Mesenchymal stem cell (in vitro differentiated cells and primary cell): ENCODE data around the gene THSD8.
A peak's percentile ranks its signal among the peaks of the same experiment; 100 is the strongest.
"Not testable (repeated sequence)": the region's sequence is repeated elsewhere in the genome, so short reads cannot be mapped to it uniquely, and the experiment has no call there.

Source experiments
- DNase-seq: peaks from one replicate; pipeline ENCODE4 v3.0.0-alpha.2; 2013
- H2AFZ ChIP-seq: one replicate; pipeline ENCODE4 v1.6.1; 2013; ENCODE audit warnings: low read depth, mild to moderate bottlenecking, control low read depth, inconsistent platforms, low read length, moderate library complexity
- H2AK5ac ChIP-seq: 2 replicates; pipeline ENCODE4 v1.6.1; 2013; ENCODE audit warnings: low read length, moderate library complexity, mild to moderate bottlenecking, inconsistent platforms; ENCODE audit not compliant: severe bottlenecking
- H2BK120ac ChIP-seq: one replicate; pipeline ENCODE4 v1.6.1; 2013; ENCODE audit warnings: low read depth, mild to moderate bottlenecking, inconsistent platforms, low read length, moderate library complexity
- H2BK12ac ChIP-seq, 2 experiments: one replicate each; pipeline ENCODE4 v1.6.1; 2013; ENCODE audit warnings: inconsistent platforms in 2 of 2, low read length in 2 of 2, mild to moderate bottlenecking in 2 of 2, moderate library complexity in 2 of 2, control low read depth in 1 of 2
- H2BK15ac ChIP-seq: one replicate; pipeline ENCODE4 v1.6.1; 2013; ENCODE audit warnings: mild to moderate bottlenecking, low read depth, inconsistent platforms; ENCODE audit not compliant: poor library complexity, severe bottlenecking
- H2BK5ac ChIP-seq: 2 replicates; pipeline ENCODE4 v1.6.1; 2013; ENCODE audit warnings: low read depth, mild to moderate bottlenecking, low read length, control low read depth, inconsistent platforms; ENCODE audit not compliant: poor library complexity, severe bottlenecking
- H3K14ac ChIP-seq, 2 experiments: one replicate each; pipeline ENCODE4 v1.6.1; 2013; ENCODE audit warnings: inconsistent platforms in 2 of 2, low read length in 2 of 2, control low read depth in 1 of 2, mild to moderate bottlenecking in 1 of 2, moderate library complexity in 1 of 2
- H3K18ac ChIP-seq, 2 experiments: one replicate each; pipeline ENCODE4 v1.6.1; 2013; ENCODE audit warnings: inconsistent platforms in 2 of 2, low read length in 2 of 2, control low read depth in 1 of 2, low read depth in 1 of 2, mild to moderate bottlenecking in 1 of 2
- H3K23ac ChIP-seq, 2 experiments: one replicate each; pipeline ENCODE4 v1.6.1; 2013; ENCODE audit warnings: inconsistent platforms in 2 of 2, low read length in 2 of 2, mild to moderate bottlenecking in 2 of 2, moderate library complexity in 2 of 2, control low read depth in 1 of 2
- H3K27ac ChIP-seq: 2 replicates; pipeline ENCODE4 v1.5.1; 2013; ENCODE audit warnings: mild to moderate bottlenecking, moderate library complexity, low read length, control low read depth, inconsistent platforms; ENCODE audit not compliant: poor library complexity, severe bottlenecking
- H3K27me3 ChIP-seq, 2 experiments: 2 replicates each; pipeline versions ENCODE4 v1.6.1 to v1.7.0; 2013; ENCODE audit warnings: low read length in 2 of 2, mild to moderate bottlenecking in 2 of 2, moderate library complexity in 2 of 2, control low read depth in 1 of 2, inconsistent platforms in 1 of 2; ENCODE audit not compliant: control insufficient read depth in 1 of 2, insufficient read depth in 1 of 2
- H3K36me3 ChIP-seq, 2 experiments: 2 replicates each; pipeline versions ENCODE4 v1.6.1 to v1.7.0; 2013; ENCODE audit warnings: low read length in 2 of 2, control low read depth in 1 of 2, inconsistent platforms in 1 of 2, low read depth in 1 of 2, mild to moderate bottlenecking in 1 of 2; ENCODE audit not compliant: insufficient read depth in 2 of 2, control insufficient read depth in 1 of 2
- H3K4ac ChIP-seq, 2 experiments: one replicate each; pipeline ENCODE4 v1.6.1; 2013; ENCODE audit warnings: inconsistent platforms in 2 of 2, low read length in 2 of 2, mild to moderate bottlenecking in 2 of 2, moderate library complexity in 2 of 2, control low read depth in 1 of 2, low read depth in 1 of 2
- H3K4me1 ChIP-seq: 2 replicates; pipeline ENCODE4 v1.6.1; 2013; ENCODE audit warnings: low read depth, low read length, control low read depth; ENCODE audit not compliant: control insufficient read depth, insufficient read depth
- H3K4me2 ChIP-seq: 2 replicates; pipeline ENCODE4 v1.6.1; 2013; ENCODE audit warnings: low read length, mild to moderate bottlenecking, inconsistent platforms; ENCODE audit not compliant: poor library complexity, severe bottlenecking
- H3K4me3 ChIP-seq, 2 experiments: 2 replicates each; pipeline versions ENCODE4 v1.5.1 to v1.7.0; 2013; ENCODE audit warnings: low read length in 2 of 2, mild to moderate bottlenecking in 2 of 2, control low read depth in 1 of 2, low read depth in 1 of 2; ENCODE audit not compliant: insufficient read depth in 1 of 2
- H3K79me1 ChIP-seq: replicated peaks from 2 replicates; pipeline ENCODE4 v1.6.1; 2013; ENCODE audit warnings: mild to moderate bottlenecking, control low read depth, low read length, inconsistent platforms; ENCODE audit not compliant: poor library complexity, severe bottlenecking
- H3K9ac ChIP-seq: 2 replicates; pipeline ENCODE4 v1.7.0; 2013; ENCODE audit warnings: mild to moderate bottlenecking, low read length, moderate library complexity
- H3K9me3 ChIP-seq: 2 replicates; pipeline ENCODE4 v1.7.0; 2013; ENCODE audit warnings: mild to moderate bottlenecking, low read length; ENCODE audit not compliant: control insufficient read depth
- H4K8ac ChIP-seq: one replicate; pipeline ENCODE4 v1.6.1; 2013; ENCODE audit warnings: inconsistent platforms, mild to moderate bottlenecking, low read length, moderate library complexity
- H4K91ac ChIP-seq: one replicate; pipeline ENCODE4 v1.6.1; 2013; ENCODE audit warnings: mild to moderate bottlenecking, low read length, inconsistent platforms
- WGBS: methylation state at CpG from one replicate; pipeline ENCODE4 v1.1.7; 2013; ENCODE audit warnings: mixed read lengths; 5-methylcytosine and 5-hydroxymethylcytosine counted together

THSD8 gene

DNA sequence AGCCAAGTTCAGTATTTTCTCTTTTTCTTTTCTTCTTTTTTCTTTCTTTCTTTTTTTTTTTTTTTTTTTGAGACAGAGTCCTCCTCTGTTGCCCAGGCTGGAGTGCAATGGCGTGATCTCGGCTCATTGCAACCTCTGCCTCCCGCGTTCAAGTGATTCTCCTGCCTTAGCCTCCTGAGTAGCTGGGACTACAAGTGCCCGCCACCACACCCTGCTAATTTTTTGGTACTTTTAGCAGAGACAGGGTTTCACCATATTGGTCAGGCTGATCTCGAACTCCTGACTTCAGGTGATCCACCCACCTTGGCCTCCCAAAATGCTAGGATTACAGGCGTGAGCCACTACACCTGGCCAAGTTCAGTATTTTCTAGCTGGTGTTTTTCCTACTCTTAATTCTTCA, 4.3 kb upstream of the THSD8 start:
- H2BK12ac ChIP-seq, H3K27ac ChIP-seq, H3K9ac ChIP-seq, H3K27me3 ChIP-seq, H2BK15ac ChIP-seq, H4K91ac ChIP-seq, H3K4me3 ChIP-seq, H3K18ac ChIP-seq, H2AK5ac ChIP-seq, H4K8ac ChIP-seq, H3K9me3 ChIP-seq, H3K23ac ChIP-seq, H3K4ac ChIP-seq, H2BK5ac ChIP-seq, H3K4me2 ChIP-seq, H3K14ac ChIP-seq, H2BK120ac ChIP-seq, H2AFZ ChIP-seq, DNase-seq: not testable (repeated sequence)
- Histone ChIP-seq H3K36me3 (peaks cover 14 to 23% of the 10 kb centered on the region in 2 experiments), H3K4me1 (peaks cover 36% of the 10 kb centered on the region), H3K79me1 (peaks cover 19% of the 10 kb centered on the region)
- WGBS, result over 99% methylated on average over 7 of the region's 7 CpGs

DNA sequence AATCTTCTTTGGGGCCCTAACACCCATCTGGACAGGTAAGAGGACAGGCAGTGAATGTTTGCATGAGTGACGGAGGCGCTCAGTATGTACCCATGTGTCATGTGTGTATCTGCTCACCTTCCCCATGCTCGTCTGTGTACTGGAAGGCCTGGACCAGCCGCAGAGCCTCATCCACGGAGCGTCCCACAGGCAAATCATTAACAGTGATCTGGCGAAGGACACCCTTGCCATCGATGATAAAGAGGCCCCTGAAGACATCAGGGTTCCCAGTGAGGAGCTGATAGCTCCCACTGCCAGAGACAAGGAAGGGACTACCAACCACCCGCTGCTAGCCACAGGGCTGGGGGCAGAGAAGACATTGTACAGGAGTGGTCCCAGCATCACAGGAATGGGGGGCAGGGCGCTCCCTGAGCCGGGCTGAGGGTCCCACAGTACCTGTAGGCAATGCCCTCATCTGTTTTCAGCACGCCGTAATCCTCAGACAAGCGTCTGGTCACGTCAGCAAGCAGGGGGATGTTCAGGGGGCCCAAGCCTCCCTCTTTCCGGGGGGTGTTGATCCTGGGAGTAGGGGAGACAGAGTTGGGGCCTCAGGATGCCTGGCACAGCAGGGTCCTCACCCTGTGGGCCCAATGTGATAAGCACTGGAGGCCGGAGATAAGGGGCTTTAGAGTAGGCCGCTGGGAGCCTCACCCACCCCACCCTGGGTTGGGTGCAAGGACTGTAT, 2.0 kb upstream of the THSD8 start:
- no peak overlapping the region for H2BK15ac ChIP-seq
- H3K14ac ChIP-seq, result no peak overlapping the region
- H3K9ac ChIP-seq, result no peak overlapping the region
- no peak overlapping the region for H2AK5ac ChIP-seq
- no peak overlapping the region for H2BK5ac ChIP-seq
- H3K4me3 ChIP-seq, result peak overlapping the region in 1 of 2 experiments; percentile 89
- no peaks in the 10 kb centered on the region for H3K9me3 ChIP-seq
- H4K91ac ChIP-seq, result no peak overlapping the region
- H2AFZ ChIP-seq, result no peak overlapping the region
- H3K23ac ChIP-seq, result peak overlapping the region in 1 of 2 experiments; percentile 89
- H3K4ac ChIP-seq, result no peak overlapping the region
- no peak overlapping the region for H3K27ac ChIP-seq
- H3K36me3 ChIP-seq, result peaks cover 14 to 23% of the 10 kb centered on the region in 2 experiments
- peaks cover 29% of the 10 kb centered on the region for H3K4me1 ChIP-seq
- H3K18ac ChIP-seq, result no peak overlapping the region
- no peak overlapping the region for H2BK120ac ChIP-seq
- H4K8ac ChIP-seq, result no peak overlapping the region
- no peak for DNase-seq
- WGBS, result 96% methylated on average over 18 of the region's 18 CpGs
- H2BK12ac ChIP-seq, result no peak overlapping the region
- H3K4me2 ChIP-seq, result no peak overlapping the region
- H3K79me1 ChIP-seq, result peaks cover 19% of the 10 kb centered on the region
- H3K27me3 ChIP-seq, result no peaks in the 10 kb centered on the region

DNA sequence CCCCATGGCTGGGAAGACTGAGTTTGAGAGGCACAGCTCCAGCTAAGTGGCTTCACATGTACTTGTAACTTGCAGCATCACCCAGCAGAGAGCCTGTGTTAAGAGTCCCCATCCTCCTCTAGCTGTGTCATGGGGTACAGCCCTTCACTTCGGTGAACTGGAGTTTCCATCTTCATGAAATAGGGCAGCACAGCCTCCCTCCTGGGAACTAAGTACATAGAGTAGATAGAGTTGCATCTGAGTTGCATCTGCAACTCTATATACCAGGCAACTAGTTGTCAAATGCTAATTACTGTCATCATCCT, 1.5 kb upstream of the THSD8 start:
- Histone ChIP-seq H3K4ac (no peak overlapping the region), H2BK5ac (no peak overlapping the region), H3K9ac (peak overlapping the region; percentile 88), H2BK15ac (no peak overlapping the region), H2AK5ac (no peak overlapping the region), H3K14ac (no peak overlapping the region), H2BK120ac (no peak overlapping the region), H3K4me3 (peak overlapping the region in 1 of 2 experiments; percentile 89), H3K27me3 (no peaks in the 10 kb centered on the region), H3K18ac (no peak overlapping the region), H3K36me3 (peaks cover 14 to 23% of the 10 kb centered on the region in 2 experiments), H3K4me2 (peak overlapping the region; percentile 68), H2AFZ (no peak overlapping the region), H3K79me1 (peaks cover 19% of the 10 kb centered on the region), H3K9me3 (no peaks in the 10 kb centered on the region), H4K8ac (no peak overlapping the region), H3K27ac (no peak overlapping the region), H2BK12ac (no peak overlapping the region), H3K23ac (peak overlapping the region in 1 of 2 experiments; percentile 89), H3K4me1 (peaks cover 29% of the 10 kb centered on the region), H4K91ac (no peak overlapping the region)
- 100% methylated on average over 1 of the region's 1 CpG for WGBS
- DNase-seq, result peak; percentile 71

DNA sequence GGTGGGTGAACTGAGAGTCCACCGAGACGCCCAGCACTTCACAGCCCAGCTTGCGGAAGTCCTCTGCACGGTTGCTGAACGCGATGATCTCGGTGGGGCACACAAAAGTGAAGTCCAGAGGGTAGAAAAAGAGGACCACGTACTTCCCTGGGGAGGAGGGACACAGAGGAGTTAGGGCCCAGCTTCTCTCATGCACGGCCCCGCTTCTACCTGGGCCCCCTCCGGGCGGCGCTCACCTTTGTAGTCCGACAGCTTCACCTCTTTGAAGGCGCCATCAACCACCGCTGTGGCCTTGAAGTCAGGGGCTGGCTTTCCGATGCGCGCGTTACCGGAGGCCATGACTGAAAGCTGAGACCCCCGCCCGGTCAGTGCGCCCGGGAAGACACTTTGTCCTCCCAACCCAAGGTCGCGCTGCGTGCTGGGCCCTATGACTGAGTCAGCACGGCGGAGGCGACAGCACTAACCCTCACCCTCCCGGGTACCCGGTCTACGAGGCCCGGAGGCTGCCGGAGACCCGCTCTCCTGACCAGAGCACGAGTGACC, 875 bp upstream of the THSD8 start:
- no peak overlapping the region for H2BK12ac ChIP-seq
- no peaks in the 10 kb centered on the region for H3K9me3 ChIP-seq
- peak overlapping the region; percentile 9 for H4K8ac ChIP-seq
- H2BK5ac ChIP-seq, result no peak overlapping the region
- peaks cover 27% of the 10 kb centered on the region for H3K4me1 ChIP-seq
- no peak overlapping the region for H3K27ac ChIP-seq
- H2AK5ac ChIP-seq, result no peak overlapping the region
- H3K27me3 ChIP-seq, result no peaks in the 10 kb centered on the region
- peak overlapping the region in 1 of 2 experiments; percentile 80 for H3K23ac ChIP-seq
- H4K91ac ChIP-seq, result no peak overlapping the region
- no peak overlapping the region for H2BK120ac ChIP-seq
- peak overlapping the region; percentile 68 for H3K4me2 ChIP-seq
- DNase-seq, result peak; percentile 33
- peak overlapping the region in 1 of 2 experiments; percentile 50 for H3K4ac ChIP-seq
- peak overlapping the region; percentile 7 to 73 for H3K18ac ChIP-seq
- peak overlapping the region in 1 of 2 experiments; percentile 88 for H3K14ac ChIP-seq
- peaks cover 14 to 23% of the 10 kb centered on the region in 2 experiments for H3K36me3 ChIP-seq
- H3K9ac ChIP-seq, result peak overlapping the region; percentile 88
- peak overlapping the region; percentile 80 to 89 for H3K4me3 ChIP-seq
- H2BK15ac ChIP-seq, result no peak overlapping the region
- peaks cover 19% of the 10 kb centered on the region for H3K79me1 ChIP-seq
- WGBS, result 8% methylated on average over 32 of the region's 38 CpGs
- peak overlapping the region; percentile 73 for H2AFZ ChIP-seq
